ENCODE measurements around the gene TRIM2.
A peak's percentile ranks its signal among the peaks of the same experiment; 100 is the strongest.
"Not testable (repeated sequence)": the region's sequence is repeated elsewhere in the genome, so short reads cannot be mapped to it uniquely, and the experiment has no call there.

TRIM2 gene

DNA sequence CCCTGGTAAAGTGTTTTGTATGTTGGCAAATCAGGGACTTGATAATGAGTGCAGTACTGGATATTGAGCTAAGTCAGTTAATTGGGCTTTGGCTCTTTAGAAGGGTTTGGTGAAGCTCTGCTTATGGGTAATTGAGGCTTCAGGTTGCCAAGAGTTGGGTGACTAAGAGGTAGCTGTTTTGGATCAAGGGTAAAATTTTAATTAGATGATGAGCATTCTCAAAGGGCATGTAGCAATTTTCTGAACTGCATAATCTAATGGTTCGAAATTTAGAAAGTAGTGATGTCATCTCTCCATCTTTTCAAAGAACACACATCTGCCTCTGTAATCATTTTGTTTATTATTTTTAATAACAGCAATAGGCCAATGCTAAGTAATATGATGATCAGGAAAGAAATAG is 5.5 kb upstream of the TRIM2 start:
- Histone ChIP-seq H2AFZ (ENCODE audit: insufficient read depth, low read length, poor library complexity) (no peak overlapping the region), H3K79me1 (ENCODE audit: low read length) (no peaks in the 10 kb centered on the region)
- WGBS (ENCODE audit: extremely low coverage, insufficient coverage, insufficient read length) = no CpG with 5 or more reads among the region's 1 CpG

DNA sequence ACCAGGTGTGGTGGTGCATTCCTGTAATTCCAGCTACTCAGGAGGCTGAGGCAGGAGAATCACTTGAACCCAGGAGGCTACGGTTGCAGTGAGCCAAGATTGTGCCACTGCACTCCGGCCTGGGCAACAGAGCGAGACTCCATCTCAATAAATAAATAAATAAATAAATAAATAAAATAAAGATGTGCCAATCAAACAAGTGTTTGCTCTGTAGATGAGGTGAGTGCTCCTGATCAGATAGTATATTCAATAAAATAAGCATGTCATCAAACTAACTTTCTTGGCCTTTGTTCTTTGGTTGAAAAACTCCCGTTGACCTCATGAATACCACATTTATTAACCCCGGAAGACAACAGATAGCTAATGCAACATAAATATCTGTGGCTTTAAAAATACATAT is 497 bp upstream of the TRIM2 start:
- H2AFZ ChIP-seq (ENCODE audit: insufficient read depth, low read length, poor library complexity); H3K27me3 ChIP-seq (ENCODE audit: insufficient read depth, low read length); H2BK12ac ChIP-seq (ENCODE audit: low read length); DNase-seq; H3K4ac ChIP-seq (ENCODE audit: low read depth, low read length); H3K79me2 ChIP-seq (ENCODE audit: control insufficient read depth, insufficient read depth, low read length, poor library complexity); H4K91ac ChIP-seq (ENCODE audit: low read depth, low read length); H2AK5ac ChIP-seq (ENCODE audit: low read length); H3K79me1 ChIP-seq (ENCODE audit: low read length); H2BK5ac ChIP-seq (ENCODE audit: low read depth, low read length, poor library complexity); H3K14ac ChIP-seq (ENCODE audit: low read length); H3K23ac ChIP-seq (ENCODE audit: low read length); H3K27ac ChIP-seq (ENCODE audit: low read depth, low read length); H3K9me3 ChIP-seq (ENCODE audit: insufficient read depth, low read depth, low read length); H3K9ac ChIP-seq (ENCODE audit: low read length); H3K18ac ChIP-seq (ENCODE audit: low read length); H4K12ac ChIP-seq (ENCODE audit: low read depth, low read length); H3K4me2 ChIP-seq (ENCODE audit: low read length); H4K8ac ChIP-seq (ENCODE audit: low read depth, low read length); H3K36me3 ChIP-seq (ENCODE audit: control insufficient read depth in 1 of 2, insufficient read depth in 2 of 2, low read length in 2 of 2); H3K4me3 ChIP-seq (ENCODE audit: low read depth, low read length); H2BK120ac ChIP-seq (ENCODE audit: insufficient read depth, low read length, poor library complexity): not testable (repeated sequence)
- WGBS (ENCODE audit: extremely low coverage, insufficient coverage, insufficient read length) = no CpG with 5 or more reads among the region's 5 CpGs
- peaks cover 10 to 15% of the 10 kb centered on the region in 2 experiments for H3K4me1 ChIP-seq (ENCODE audit: control insufficient read depth in 1 of 2, insufficient read depth in 2 of 2, low read length in 2 of 2)

More for the DNA sequence above, 5.5 kb upstream of the TRIM2 start:
- no peak overlapping the region for H3K14ac ChIP-seq (ENCODE audit: low read length)
- no peak for DNase-seq
- H2BK5ac ChIP-seq (ENCODE audit: low read depth, low read length, poor library complexity) = no peak overlapping the region
- no peaks in the 10 kb centered on the region for H3K36me3 ChIP-seq (ENCODE audit: control insufficient read depth in 1 of 2, insufficient read depth in 2 of 2, low read length in 2 of 2)
- H3K4me3 ChIP-seq (ENCODE audit: low read depth, low read length) = no peak overlapping the region
- no peak overlapping the region for H2BK12ac ChIP-seq (ENCODE audit: low read length)
- H3K27me3 ChIP-seq (ENCODE audit: insufficient read depth, low read length) = no peaks in the 10 kb centered on the region
- H3K4ac ChIP-seq (ENCODE audit: low read depth, low read length) = no peak overlapping the region
- H3K4me1 ChIP-seq (ENCODE audit: control insufficient read depth in 1 of 2, insufficient read depth in 2 of 2, low read length in 2 of 2) = no peaks in the 10 kb centered on the region
- no peak overlapping the region for H4K12ac ChIP-seq (ENCODE audit: low read depth, low read length)
- H3K4me2 ChIP-seq (ENCODE audit: low read length) = no peak overlapping the region
- H3K23ac ChIP-seq (ENCODE audit: low read length) = no peak overlapping the region
- no peak overlapping the region for H3K18ac ChIP-seq (ENCODE audit: low read length)
- no peaks in the 10 kb centered on the region for H3K9me3 ChIP-seq (ENCODE audit: insufficient read depth, low read depth, low read length)
- H4K91ac ChIP-seq (ENCODE audit: low read depth, low read length) = no peak overlapping the region
- H4K8ac ChIP-seq (ENCODE audit: low read depth, low read length) = no peak overlapping the region
- no peaks in the 10 kb centered on the region for H3K79me2 ChIP-seq (ENCODE audit: control insufficient read depth, insufficient read depth, low read length, poor library complexity)
- no peak overlapping the region for H3K9ac ChIP-seq (ENCODE audit: low read length)
- H2BK120ac ChIP-seq (ENCODE audit: insufficient read depth, low read length, poor library complexity) = no peak overlapping the region
- no peak overlapping the region for H3K27ac ChIP-seq (ENCODE audit: low read depth, low read length)
- no peak overlapping the region for H2AK5ac ChIP-seq (ENCODE audit: low read length)

DNA sequence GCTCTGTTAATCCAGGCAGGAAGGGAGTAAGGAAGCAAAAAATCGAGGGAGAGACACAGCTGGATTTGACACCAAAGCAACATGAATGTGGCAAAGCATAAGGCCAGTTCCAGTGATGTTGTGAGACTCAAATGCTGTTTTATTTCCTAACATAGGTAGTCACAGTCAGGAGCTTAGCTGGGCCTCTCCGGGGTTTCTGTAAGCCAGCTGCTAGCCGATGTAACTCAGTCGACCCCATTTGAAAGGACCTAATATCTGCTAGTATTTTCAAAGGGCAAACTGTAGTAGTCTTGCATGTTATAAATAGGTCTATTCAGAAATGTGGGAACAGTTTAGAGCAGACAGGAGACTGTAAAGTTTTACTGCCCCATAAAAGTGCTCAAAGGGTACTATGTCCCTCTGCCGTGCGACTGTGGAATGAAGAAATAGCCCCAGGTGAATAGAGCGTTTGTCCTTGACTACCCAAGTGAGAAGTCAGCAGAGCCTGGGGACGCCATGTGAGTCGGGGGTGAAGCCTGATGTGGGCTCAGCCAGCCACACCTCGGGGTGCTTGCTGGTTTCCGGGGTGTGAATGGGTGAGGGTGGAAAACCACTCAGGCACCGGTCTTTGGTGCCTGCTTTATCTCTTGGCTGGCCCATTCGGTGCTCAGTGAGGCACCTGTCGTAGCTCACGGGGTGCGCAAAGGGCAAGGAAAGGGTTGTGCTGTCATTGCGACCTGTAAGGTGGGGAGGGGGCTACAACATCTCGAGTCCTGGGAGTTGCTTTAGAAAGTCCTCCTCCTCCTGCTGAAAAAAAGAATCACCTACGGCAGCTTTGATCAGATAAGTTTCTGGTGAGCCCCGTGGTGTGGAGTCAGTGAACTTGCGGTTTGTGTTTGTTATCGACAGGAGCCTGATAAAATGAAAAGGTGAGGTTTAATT is 745 bp downstream of the TRIM2 start:
- no peak overlapping the region for H3K9ac ChIP-seq (ENCODE audit: low read length)
- no peak overlapping the region for H4K91ac ChIP-seq (ENCODE audit: low read depth, low read length)
- H3K18ac ChIP-seq (ENCODE audit: low read length) = no peak overlapping the region
- peak in 1 of 2 donors; percentile 11 for DNase-seq
- H3K4me1 ChIP-seq (ENCODE audit: control insufficient read depth in 1 of 2, insufficient read depth in 2 of 2, low read length in 2 of 2) = peaks cover 10 to 15% of the 10 kb centered on the region in 2 experiments
- no peak overlapping the region for H2BK12ac ChIP-seq (ENCODE audit: low read length)
- H3K23ac ChIP-seq (ENCODE audit: low read length) = no peak overlapping the region
- H3K27me3 ChIP-seq (ENCODE audit: insufficient read depth, low read length) = no peaks in the 10 kb centered on the region
- no peak overlapping the region for H3K14ac ChIP-seq (ENCODE audit: low read length)
- H3K4me2 ChIP-seq (ENCODE audit: low read length) = peak overlapping the region; percentile 52
- no peak overlapping the region for H2BK120ac ChIP-seq (ENCODE audit: insufficient read depth, low read length, poor library complexity)
- no peak overlapping the region for H3K4ac ChIP-seq (ENCODE audit: low read depth, low read length)
- H3K36me3 ChIP-seq (ENCODE audit: control insufficient read depth in 1 of 2, insufficient read depth in 2 of 2, low read length in 2 of 2) = no peaks in the 10 kb centered on the region
- H2BK5ac ChIP-seq (ENCODE audit: low read depth, low read length, poor library complexity) = no peak overlapping the region
- H2AK5ac ChIP-seq (ENCODE audit: low read length) = no peak overlapping the region
- H3K79me1 ChIP-seq (ENCODE audit: low read length) = no peaks in the 10 kb centered on the region
- H2AFZ ChIP-seq (ENCODE audit: insufficient read depth, low read length, poor library complexity) = no peak overlapping the region
- WGBS (ENCODE audit: extremely low coverage, insufficient coverage, insufficient read length) = no CpG with 5 or more reads among the region's 22 CpGs
- H3K4me3 ChIP-seq (ENCODE audit: low read depth, low read length) = no peak overlapping the region
- H4K8ac ChIP-seq (ENCODE audit: low read depth, low read length) = no peak overlapping the region
- H3K27ac ChIP-seq (ENCODE audit: low read depth, low read length) = no peak overlapping the region
- H4K12ac ChIP-seq (ENCODE audit: low read depth, low read length) = no peak overlapping the region
- no peaks in the 10 kb centered on the region for H3K9me3 ChIP-seq (ENCODE audit: insufficient read depth, low read depth, low read length)
- no peaks in the 10 kb centered on the region for H3K79me2 ChIP-seq (ENCODE audit: control insufficient read depth, insufficient read depth, low read length, poor library complexity)

DNA sequence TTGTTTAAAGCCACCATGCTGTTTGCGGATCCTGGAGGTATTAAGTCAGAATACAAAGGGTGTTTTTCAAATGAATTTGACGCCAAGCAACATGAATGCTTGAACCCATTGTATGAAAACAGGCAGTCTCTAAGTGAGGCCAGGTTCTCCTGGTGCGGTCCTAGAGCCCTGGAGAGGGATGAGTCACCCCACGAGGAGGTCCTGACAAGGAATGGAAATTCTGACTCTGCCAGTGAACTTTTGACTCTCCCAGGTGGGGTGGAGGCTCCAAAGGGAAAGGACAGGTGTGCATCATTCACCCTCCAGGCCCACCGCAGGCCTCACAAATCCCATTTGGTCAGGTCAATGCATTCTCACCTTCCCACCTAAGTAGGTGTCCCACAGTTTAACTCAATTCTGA is 1.5 kb downstream of the TRIM2 start:
- Histone ChIP-seq H3K4me2 (ENCODE audit: low read length) (no peak overlapping the region), H3K79me2 (ENCODE audit: control insufficient read depth, insufficient read depth, low read length, poor library complexity) (no peaks in the 10 kb centered on the region), H3K14ac (ENCODE audit: low read length) (no peak overlapping the region), H3K4me3 (ENCODE audit: low read depth, low read length) (no peak overlapping the region), H3K79me1 (ENCODE audit: low read length) (no peaks in the 10 kb centered on the region), H2BK12ac (ENCODE audit: low read length) (no peak overlapping the region), H3K4ac (ENCODE audit: low read depth, low read length) (no peak overlapping the region), H3K36me3 (ENCODE audit: control insufficient read depth in 1 of 2, insufficient read depth in 2 of 2, low read length in 2 of 2) (no peaks in the 10 kb centered on the region), H2BK5ac (ENCODE audit: low read depth, low read length, poor library complexity) (no peak overlapping the region), H3K9ac (ENCODE audit: low read length) (no peak overlapping the region), H3K9me3 (ENCODE audit: insufficient read depth, low read depth, low read length) (no peaks in the 10 kb centered on the region), H2BK120ac (ENCODE audit: insufficient read depth, low read length, poor library complexity) (no peak overlapping the region), H4K91ac (ENCODE audit: low read depth, low read length) (no peak overlapping the region), H3K18ac (ENCODE audit: low read length) (no peak overlapping the region), H4K12ac (ENCODE audit: low read depth, low read length) (no peak overlapping the region), H3K27ac (ENCODE audit: low read depth, low read length) (no peak overlapping the region), H4K8ac (ENCODE audit: low read depth, low read length) (no peak overlapping the region), H2AFZ (ENCODE audit: insufficient read depth, low read length, poor library complexity) (no peak overlapping the region), H3K27me3 (ENCODE audit: insufficient read depth, low read length) (no peaks in the 10 kb centered on the region), H3K4me1 (ENCODE audit: control insufficient read depth in 1 of 2, insufficient read depth in 2 of 2, low read length in 2 of 2) (peaks cover 10 to 15% of the 10 kb centered on the region in 2 experiments), H3K23ac (ENCODE audit: low read length) (no peak overlapping the region), H2AK5ac (ENCODE audit: low read length) (no peak overlapping the region)
- peak in 1 of 2 donors; percentile 41 for DNase-seq
- no CpG with 5 or more reads among the region's 5 CpGs for WGBS (ENCODE audit: extremely low coverage, insufficient coverage, insufficient read length)

Data from trophoblast cell (in vitro differentiated cells and primary cell).